ENCODE results near the gene ISLR. TPM values are rescaled to one million over a fixed set of nuclear protein-coding genes. Genes with fewer than 3 reads are reported as not detected.

ISLR gene
- total and polyA plus RNA-seq, 2 of the 8 experiments (the other 6 are each of a cell fraction or from before 2014, with no cell fraction given): 0.29 to 0.35 TPM

DNA sequence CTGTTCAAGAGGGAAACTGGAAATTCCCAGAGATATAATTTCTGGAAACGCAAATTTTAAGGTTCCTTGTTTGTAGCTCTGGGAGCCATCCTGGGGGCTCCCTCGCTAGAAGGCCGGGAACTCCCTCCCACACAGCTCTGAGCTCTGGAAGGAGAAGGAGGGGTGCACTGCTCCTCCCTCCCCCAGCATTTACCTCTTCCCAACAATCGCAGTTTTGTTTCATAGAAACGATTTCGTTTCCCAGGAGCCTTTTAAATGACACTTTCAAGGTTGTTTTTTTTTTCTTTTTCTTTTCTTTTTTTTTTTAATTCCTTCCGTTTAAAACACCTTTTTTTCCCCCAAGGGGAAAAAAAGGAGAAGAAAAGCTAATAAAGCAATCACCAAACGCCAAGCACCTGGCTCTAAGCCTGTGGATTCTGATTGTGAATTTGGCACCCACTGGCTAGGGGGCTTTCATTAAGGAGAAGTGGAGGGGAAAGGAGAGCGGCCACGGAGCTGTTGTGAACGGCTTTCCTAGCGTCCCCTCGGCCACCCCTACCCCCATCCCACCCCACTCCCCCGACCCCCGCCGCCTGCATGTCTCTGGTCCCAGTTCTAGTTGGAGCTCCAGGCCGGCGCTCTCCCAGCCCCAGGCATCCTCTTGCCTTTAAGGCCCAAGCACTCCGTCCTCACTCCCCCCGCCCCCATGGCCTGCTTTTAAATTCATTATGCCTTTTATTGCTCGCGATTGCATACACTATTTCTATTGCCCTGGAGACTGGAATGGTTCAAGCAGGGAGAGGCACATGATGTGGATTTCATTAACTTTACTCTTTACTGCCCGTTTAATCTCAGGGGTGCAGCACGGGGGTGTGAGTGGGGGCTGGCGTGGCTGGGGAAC lies 49.0 kb downstream of the ISLR start:
- H3K18ac ChIP-seq (ENCODE audit: extremely low read depth, low read length): no peak overlapping the region; the same call in 1 of the 2 replicates
- H3K4me3 ChIP-seq (ENCODE audit: extremely low read depth in 1 of 4, insufficient read depth in 2 of 4, low read depth in 3 of 4, low read length in 4 of 4): peak overlapping the region in 1 of 4 experiments; percentile 36; a peak in 1 of 8 replicates
- H2BK12ac ChIP-seq (ENCODE audit: low read depth, low read length): no peak overlapping the region
- no peak overlapping the region for H2BK120ac ChIP-seq (replicated peaks; ENCODE audit: low read depth, low read length)
- POLR2A ChIA-PET (ENCODE audit: partially characterized antibody): interaction anchor here (0.6 to 6.0 kb wide), 14 partner anchors 9 to 1515 kb away, joined by 3 to 44 read pairs (median 4); partner anchors contain the start of gene STRA6
- no peak for TF ChIP-seq HDAC6 (IDR thresholded peaks at IDR 0.05; ENCODE audit: low read depth, low read length)
- TF ChIP-seq EZH2 (IDR thresholded peaks at IDR 0.05; ENCODE audit: low read depth, low read length, severe bottlenecking): peak; percentile 9
- TF ChIP-seq ATF2 (IDR thresholded peaks at IDR 0.05; ENCODE audit: low read length): no peak
- no peak for TF ChIP-seq MAX (IDR thresholded peaks at IDR 0.05)
- H3K56ac ChIP-seq (replicated peaks; ENCODE audit: insufficient read length, low read depth, low read length): no peak overlapping the region
- H3K23me2 ChIP-seq (ENCODE audit: low read depth, low read length): no peaks in the 10 kb centered on the region; the same call in 1 of the 2 replicates
- no peak overlapping the region for H2AFZ ChIP-seq (ENCODE audit: low read length)
- H2AK5ac ChIP-seq (ENCODE audit: low read depth, low read length): no peak overlapping the region
- H3K27me3 ChIP-seq (replicated peaks in 1 of 4; ENCODE audit: control insufficient read depth in 3 of 4, extremely low read depth in 1 of 4, insufficient read depth in 3 of 4, low read length in 3 of 4): peaks cover 25 to 92% (median 86%) of the 10 kb centered on the region in 4 experiments
- CTCF ChIA-PET (ENCODE audit: partially characterized antibody): interaction anchor here (0.7 to 3.2 kb wide), 21 partner anchors 14 to 248 kb away, joined by 3 to 16 read pairs (median 4); partner anchors contain the start of genes ISLR and STRA6
- H2BK15ac ChIP-seq (ENCODE audit: low read length): no peak overlapping the region
- no peaks in the 10 kb centered on the region for H3K36me3 ChIP-seq (ENCODE audit: control insufficient read depth in 2 of 4, insufficient read depth in 4 of 4, low read length in 3 of 4)
- H3K4ac ChIP-seq (replicated peaks; ENCODE audit: insufficient read length, low read depth, low read length): no peak overlapping the region
- H2BK5ac ChIP-seq (ENCODE audit: low read depth, low read length): no peak overlapping the region
- H4K8ac ChIP-seq (ENCODE audit: extremely low read depth, insufficient read depth, low read length): no peak overlapping the region
- no peaks in the 10 kb centered on the region for H3K79me2 ChIP-seq (ENCODE audit: control insufficient read depth in 1 of 2, insufficient read depth in 2 of 2, low read length in 2 of 2)
- FAIRE-seq (no peak), DNase-seq (ENCODE audit: low read depth in 1 of 2, low spot score in 2 of 2) (no peak)
- no peak overlapping the region for H3K23ac ChIP-seq (ENCODE audit: insufficient read length)
- H4K5ac ChIP-seq (ENCODE audit: insufficient read length, low read depth, low read length): no peak overlapping the region
- H4K91ac ChIP-seq (replicated peaks; ENCODE audit: insufficient read length, low read length): no peak overlapping the region
- 19% methylated on average over 24 of the region's 25 CpGs; no CpG with 5 or more reads in 1 of the 2 experiments for WGBS, 2 experiments (ENCODE audit: extremely low coverage in 1 of 2, insufficient coverage in 1 of 2, insufficient read length in 1 of 2, insufficient replicate concordance in 2 of 2, low coverage in 1 of 2, low lambda C conversion rate in 2 of 2, missing lambda C conversion rate in 1 of 2)
- H3K4me1 ChIP-seq (replicated peaks in 1 of 4; ENCODE audit: control insufficient read depth in 3 of 4, insufficient read depth in 4 of 4, low read length in 3 of 4): peaks cover 3 to 45% (median 30%) of the 10 kb centered on the region in 4 experiments
- H3K9ac ChIP-seq (replicated peaks in 1 of 4; ENCODE audit: extremely low read depth in 1 of 4, low read depth in 3 of 4, low read length in 3 of 4): no peak overlapping the region
- no peaks in the 10 kb centered on the region for H3K79me1 ChIP-seq (ENCODE audit: low read depth, low read length)
- no peaks in the 10 kb centered on the region for H3K9me3 ChIP-seq (ENCODE audit: insufficient read depth in 2 of 2, low read depth in 1 of 2, low read length in 1 of 2)
- H3K14ac ChIP-seq (ENCODE audit: insufficient read length): no peak overlapping the region
- peak overlapping the region; percentile 55 to 57; a peak in 3 of 4 replicates for H3K4me2 ChIP-seq (ENCODE audit: insufficient read depth in 1 of 2, low read depth in 2 of 2, low read length in 2 of 2)
- peaks cover 3 to 5% of the 10 kb centered on the region in 2 experiments for H4K20me1 ChIP-seq (replicated peaks in 1 of 2; ENCODE audit: control insufficient read depth in 1 of 2, insufficient read depth in 2 of 2, low read length in 2 of 2)
- no peak overlapping the region for H2BK20ac ChIP-seq (ENCODE audit: low read length)
- H3K27ac ChIP-seq (ENCODE audit: low read depth, low read length): no peak overlapping the region

Measured in H1 (cell line).